ENCODE measurements around the gene ESRRB. TPM values are rescaled to one million over a fixed set of nuclear protein-coding genes. Genes with fewer than 3 reads are reported as not detected.

ESRRB gene
- total RNA-seq (2014; rRNA removed; shearing (Covaris generic)) = 0.04 TPM in 1 of 2 replicates, not detected in the other

DNA sequence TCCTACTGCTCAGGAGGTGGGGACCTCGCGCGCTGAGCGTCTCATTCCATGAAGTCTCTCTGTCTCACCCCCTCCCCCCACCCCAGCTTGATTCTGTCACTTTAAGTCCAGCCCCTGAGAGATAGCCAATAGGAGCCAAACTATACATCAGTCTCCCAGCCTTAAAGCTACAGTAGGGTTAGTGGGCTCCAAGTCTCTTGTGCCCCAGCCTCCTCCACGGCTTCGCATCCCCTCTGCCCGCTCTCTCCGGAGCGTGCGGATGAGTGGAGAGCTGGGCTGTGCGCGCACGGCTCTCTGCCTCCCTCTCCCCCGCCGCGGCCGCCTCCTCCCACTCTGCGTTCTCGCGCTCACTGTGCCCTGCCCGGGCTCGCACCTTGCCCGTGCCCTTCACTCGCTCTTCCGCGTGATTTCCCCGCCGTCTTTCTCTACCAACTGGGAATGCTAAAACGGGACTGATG, at the start of gene ESRRB:
Gene ESRRB (plus strand): TSS at position 191 of the 458 bp plus-strand sequence. CDS start 265 bp downstream, at position 456.
- no peak for DNase-seq (ENCODE audit: low spot score)

DNA sequence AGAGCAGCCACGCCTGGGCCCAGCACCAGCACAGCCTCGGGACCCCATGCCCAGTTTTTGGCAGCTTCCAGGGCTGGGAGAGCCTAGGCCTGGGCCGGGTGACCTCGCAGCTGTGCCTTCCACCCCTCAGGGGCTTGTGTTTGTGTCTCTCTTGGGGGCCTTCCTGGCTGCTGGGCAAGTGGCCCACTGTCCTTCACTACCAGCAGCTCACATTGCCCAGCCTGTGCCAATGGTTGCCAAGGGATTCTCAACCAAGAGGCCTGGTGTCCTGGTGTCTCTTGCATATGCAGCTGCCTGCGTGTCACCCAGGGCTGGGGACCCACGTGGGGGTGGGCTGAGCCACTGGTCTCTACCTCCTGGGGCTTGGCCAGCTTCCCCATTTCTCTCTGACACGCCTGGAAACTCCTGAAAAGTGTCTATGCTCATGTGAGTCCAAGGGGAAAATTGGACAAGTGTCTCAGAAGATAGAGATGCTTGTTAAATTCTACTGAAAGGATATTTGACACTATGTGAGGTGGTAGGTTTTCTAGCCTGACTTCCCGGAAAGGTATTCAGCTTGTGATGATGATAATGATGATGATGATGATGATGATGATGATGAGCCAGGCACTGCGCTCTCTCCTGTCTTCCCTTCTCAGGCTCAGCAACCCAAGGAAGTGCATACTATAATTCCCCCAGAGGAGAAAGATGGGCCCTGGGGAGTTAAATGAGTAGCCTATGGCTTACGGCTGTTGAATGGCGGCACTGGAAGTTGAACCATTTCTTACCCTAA, 48.8 kb upstream of the ESRRB start:
- no peak for DNase-seq (ENCODE audit: low spot score)

DNA sequence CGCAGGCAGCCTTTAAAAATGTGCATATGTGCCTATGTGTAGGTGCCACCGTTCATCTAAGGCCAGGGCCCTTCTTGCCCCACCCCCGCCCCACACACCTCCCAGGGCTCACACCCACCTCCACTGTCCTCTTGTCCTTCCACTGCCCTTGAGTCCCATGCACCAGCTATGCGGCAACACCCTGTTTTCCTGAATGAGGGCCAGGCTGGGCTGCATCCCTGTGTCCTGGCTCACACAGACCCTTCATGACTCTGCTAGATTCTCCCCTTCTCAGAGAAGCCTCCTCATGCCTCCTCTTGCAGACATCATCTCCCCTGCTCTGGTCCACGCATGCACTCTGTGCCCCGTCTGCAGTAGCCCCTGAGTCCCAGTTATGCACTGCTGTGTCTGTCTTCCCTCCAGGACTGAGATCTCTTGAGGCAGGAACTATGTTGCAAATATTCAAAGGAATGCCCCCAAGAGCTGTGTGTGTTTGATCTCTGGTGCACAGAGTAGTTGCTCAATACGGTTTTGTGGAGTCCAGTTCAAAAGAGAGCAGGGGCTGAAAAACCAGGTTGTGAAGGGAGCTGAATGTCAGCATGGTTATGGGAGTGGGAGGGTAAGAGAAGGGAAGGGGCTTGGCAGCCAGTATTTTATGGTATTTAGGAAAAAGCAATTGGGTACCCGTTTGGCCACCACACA, 47.3 kb upstream of the ESRRB start:
- no peak for DNase-seq (ENCODE audit: low spot score)

DNA sequence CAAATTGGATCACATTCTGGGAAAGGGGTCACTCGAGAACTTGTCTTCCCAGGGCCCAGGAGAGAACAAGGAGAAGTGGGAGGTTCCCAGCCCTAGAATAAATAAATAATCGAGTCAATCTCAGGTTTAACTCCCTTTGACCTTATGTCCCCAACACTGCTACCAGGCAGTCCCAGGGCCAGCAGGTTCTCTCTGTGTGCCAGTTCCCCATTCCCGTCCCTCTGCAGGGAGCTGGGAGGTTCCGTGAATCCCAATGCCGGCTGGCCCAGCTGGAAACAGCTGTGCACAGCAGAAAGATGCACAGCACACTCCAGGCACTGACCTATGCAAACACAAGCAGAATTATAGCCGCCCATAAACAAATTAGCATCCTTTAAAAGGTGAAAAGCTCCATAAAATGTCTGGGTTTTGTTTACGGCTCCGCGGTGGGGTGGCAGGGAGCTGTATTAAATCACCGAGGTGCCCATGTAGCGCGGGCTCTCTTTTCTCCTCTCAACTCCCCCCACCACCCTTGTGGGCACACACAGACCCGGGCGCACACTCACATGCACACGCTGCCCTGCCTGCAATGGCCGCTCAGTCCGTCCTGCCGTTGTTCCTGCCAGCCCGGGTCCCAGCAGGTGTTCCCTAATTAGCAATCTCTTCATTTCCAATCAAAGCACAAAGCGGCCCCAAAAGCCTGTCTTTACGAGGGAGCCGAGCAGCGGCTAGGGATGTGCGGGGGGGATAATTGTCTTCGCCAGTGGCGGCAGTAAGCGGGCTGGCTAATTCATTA, 46.6 kb upstream of the ESRRB start:
- no peak for DNase-seq (ENCODE audit: low spot score)

DNA sequence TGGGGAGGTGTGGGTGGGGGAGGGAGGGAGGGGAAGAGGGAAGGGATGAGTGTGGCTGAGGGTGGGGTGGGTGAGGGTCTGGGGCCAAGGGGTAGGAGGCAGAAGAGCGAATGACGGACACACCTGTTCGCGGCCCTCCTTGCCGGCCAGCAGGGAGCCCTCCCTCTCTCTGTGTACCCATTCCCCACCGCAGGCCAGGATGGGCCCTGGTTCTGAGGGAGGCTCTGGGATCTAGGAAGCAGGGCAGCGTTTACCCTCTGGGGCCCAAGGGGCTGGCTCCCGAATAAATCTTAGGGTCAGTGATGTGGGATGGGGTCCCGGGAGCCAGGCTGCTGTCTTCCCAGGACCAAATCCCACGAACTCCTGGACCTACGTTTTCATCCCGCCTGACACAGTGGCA, 46.0 kb upstream of the ESRRB start:
- no peak for DNase-seq (ENCODE audit: low spot score)

DNA sequence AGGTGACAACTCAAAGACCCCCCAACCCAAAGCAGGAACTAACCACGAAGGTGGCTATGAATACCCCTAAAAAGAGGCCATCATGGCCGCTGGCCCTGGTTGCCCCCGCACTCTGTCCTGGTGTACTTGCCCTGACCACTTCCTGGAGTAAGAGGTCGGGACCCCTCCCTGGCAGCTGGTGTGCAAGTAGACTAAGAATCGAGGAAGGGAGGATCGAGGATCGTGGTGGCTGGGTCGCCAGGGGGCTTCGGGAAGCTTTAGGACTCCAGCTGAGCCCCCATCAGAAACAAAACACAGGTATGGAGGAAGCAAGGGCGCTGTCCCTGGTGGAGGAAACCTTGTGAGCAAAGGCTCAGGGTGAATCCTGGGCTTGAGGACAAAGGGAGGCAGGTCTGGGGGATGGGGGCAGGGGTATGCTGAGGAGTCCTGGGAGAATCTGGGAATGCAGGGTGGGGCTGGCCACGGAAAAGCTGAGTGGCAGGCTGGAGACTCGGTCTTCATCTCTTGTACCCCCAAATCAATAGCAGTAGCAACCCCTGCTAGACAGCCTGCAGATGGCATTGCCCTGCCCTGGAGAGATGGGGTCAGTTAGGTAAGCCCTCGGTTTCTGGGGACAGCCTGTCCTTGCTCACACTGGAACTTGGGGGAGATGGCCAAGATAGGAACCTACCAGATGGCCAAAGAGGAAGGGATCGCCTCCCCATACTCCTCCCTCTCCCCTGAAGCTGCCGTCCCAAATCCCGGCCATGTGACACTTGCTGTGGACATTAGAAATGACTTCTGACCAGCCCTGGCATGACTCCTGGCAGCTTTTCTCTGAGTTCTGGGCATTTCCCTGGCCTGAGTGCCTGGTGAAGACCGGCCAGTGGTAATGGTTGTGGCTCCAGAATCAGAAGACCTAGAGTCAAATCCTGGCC, 45.3 kb upstream of the ESRRB start:
- no peak for DNase-seq (ENCODE audit: low spot score)

DNA sequence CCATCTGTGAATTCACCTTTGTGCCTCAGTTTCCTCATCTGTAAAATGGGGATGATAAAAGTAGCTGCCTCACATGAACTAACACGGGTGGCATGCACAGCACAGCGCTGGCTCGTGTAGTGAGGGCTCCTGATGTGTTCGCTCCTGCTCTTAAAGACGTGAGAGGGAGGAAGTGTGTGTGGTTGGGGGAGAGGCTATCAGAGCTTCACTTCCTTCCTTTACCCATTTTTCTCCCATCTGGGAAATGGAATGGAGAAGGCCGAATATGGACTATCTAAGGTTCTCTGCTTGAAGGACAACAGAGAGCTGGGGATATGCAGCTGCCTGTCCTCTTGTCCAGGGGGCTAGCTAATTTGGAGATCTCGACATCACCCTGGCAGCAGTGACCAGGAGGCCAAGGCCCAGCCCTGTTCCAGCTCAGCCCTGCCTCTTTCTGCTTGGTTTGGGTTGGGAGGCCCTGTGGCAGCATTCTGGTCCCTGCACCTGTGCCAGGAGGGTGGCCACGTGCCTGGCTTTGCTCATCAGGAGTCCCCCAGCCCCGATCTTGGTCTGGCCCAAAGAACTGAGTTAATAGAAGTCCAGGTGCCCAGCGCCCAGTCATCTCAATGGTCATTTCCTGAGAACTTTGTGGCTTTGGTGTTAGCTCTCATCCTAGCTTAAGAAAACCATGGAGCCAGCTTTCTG, 44.5 kb upstream of the ESRRB start:
- no peak for DNase-seq (ENCODE audit: low spot score)

DNA sequence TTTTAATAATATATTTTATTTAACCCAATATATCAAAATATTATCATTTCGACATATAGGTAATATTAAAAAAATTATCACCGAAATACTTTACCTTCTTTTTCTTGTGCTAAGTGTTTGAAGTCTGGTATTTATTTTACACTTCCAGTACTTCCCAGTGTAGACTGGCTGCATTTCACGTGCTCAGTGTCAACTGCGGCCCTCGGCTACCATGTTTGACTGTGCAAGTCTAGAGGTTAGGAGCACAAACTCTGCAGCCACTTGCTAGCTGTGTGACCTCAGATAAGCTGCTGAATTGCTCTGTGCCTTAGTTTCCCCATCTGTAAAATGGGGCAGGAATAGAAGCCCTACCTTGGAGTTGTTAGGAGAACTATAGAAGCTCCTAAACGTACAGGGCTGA, 42.3 kb upstream of the ESRRB start:
- DNase-seq (ENCODE audit: low spot score) = no peak

DNA sequence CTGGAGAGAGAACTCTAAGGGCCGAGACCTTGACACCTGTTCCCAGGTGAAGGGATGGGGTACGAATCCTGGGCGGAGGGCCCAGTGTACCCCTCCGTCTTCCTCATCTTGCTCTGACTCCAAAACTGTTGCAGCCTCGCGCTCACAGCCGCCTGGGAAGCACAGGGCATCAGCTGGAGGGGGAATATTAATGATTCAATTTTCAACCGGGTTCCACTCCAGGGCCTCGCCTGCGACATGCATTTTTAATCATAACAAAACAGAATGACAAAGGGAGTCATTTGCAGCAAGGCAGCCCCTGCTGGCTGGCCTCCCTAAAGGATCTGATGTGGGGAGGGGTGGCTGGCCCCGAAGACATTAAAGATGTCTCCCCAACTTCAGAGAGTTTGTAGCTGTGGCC, 41.6 kb upstream of the ESRRB start:
- DNase-seq (ENCODE audit: low spot score) = no peak

DNA sequence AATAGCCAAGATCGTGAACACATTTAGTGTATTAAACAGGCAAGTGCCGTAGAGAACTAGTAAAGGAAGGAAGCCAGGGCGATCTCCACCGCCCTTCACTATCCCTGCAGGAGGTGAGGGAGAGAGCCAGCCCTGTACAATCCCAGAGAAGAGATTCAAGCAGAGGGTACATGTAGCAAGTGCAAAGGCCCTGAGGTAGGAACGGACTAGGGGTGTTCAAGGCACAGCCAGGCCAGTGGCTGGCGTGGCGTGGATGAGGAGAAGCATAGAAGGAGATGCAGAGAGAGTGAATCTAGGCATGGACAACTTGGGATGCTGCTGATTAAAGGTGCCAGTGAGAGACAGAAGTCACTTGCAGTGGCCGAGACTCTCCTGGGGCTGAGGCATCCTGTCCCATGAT, 39.1 kb upstream of the ESRRB start:
- no peak for DNase-seq (ENCODE audit: low spot score)

DNA sequence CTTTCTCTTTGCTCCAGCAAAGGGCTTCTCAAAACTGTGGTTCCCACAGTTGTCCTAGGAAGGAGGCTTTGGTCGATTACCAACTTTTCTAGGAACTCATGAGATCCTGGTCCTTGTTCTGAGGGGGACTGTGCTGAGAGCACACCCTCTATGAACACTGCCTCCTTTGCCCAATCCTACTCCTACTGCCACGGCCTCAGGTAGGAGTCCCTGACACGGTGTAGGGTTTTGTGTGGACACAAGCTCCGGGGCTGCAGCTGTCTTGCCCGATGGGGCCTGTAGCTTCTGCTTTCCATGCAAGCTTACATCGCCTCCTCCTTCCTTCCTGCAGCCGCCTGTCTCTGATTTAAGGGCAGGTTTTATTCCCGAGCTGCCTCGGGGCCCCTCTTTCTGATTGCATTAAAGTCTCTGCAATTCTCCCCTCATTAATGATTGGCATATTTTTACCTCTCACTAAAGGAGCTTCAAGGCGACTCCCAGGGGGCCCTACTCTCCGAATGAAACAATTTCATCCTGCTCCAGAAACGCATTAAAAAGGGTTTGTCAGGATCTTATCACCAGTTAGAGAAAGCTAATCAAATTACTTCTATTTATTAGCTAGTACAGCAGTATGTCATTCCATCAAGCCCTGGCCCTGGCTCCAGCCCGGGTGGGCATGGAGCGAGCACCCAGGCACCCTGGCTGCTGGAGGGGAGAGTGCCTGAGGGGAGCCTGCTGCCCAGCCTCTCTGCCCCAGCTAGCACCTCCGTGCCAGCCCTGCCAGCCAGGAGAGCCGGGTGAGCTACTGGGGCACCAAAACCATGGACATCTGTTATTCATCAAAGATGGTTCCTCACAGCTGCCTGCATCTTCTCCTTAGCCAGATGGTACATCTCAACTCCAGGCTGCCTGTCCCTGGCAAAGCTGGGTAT, 38.0 kb upstream of the ESRRB start:
- DNase-seq (ENCODE audit: low spot score) = no peak

DNA sequence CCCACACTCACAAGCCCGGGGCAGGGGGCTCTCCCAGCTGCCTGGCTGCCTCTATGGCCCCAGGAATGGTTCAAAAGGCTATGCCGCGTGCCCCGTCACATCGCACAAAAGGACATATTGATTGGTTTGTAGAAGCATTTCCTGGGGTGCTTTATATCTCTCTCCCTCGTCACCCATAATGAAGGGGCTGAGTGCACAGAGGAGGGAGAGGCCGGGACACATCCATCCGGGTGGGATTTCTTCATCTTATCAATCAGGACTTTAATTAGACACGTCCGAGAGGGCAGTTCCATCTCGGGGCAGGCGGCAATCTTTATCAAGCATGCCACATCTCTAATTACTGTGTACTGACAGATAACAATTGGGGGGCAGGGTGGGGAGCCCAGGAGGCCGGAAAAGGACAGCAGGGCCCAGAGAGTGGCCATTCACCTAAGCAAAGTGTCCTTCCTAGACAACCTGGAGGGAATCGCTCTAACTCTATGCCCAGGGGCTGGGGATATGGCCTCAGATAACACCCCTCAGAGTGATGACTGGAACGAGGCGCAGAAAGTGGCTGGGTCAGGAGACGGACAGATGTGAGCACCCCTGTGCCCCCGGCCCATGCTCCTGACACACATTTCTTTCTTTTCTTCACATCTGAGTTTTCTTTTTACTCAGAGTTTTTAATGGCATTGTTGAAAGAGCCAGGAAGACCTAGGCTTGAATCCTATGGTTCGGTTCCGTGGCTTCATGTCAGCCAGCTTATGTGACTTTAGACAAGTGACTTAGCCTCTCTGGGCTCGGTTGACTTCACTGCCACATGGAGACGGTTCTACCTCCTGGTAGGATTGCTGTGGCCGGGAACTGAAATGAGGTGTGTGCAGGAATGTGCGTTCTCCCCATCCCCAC, 36.0 kb upstream of the ESRRB start:
- no peak for DNase-seq (ENCODE audit: low spot score)

DNA sequence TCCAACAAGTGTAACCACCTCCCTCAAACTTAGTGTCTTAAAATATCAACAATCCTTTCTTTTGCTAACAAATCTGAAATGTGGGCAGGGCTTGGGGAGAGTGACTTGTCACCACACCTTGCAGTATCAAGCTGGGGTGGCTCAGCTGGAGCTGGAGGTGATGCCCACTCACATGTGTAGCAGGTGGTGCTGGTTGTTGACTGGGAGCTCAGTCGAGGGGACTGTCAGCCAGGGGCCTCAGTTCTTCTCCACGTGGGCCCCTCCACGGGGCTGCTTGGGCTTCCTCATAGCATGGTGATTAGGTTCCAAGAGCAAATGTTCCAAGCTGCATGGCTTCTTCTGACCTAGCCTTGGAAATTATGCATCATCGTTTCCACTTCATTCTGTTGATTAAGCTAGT, 32.6 kb upstream of the ESRRB start:
- no peak for DNase-seq (ENCODE audit: low spot score)

DNA sequence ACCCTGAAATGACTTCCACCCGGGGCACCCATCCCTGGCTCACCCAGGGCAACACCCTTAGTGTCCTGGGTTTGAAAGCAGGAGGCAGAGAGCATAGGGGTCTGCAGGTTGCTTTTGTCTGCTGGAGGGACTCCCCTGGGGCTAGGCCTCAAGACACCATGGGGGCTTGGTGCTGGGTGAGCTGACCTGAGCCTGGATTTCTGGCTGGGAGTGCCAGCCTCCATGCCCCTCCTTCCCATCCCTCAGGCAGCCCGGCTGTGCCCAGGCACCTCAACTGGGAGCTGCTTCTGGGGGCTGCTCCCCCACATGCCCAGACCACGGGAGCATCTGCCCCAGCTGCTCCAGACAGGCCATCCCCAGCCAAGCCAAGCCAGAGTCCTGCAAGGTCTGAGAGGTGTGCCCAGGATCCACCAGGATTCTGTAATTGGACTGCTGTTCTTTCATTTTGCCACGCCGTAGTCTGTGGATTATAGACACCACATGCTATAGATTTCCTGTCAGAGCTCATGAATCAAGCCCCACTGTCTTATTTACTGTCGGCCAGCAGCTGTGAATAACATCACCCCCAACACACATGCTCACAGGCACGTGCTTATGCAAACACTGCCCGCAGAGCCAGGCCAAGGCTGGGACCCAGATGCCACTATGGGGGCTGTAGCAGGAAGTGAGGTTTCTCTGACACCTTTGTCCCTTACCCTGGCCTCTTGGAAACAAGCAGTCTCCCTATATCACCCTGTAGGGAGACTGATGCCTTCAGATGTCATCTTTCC, 29.4 kb upstream of the ESRRB start:
- no peak for DNase-seq (ENCODE audit: low spot score)

DNA sequence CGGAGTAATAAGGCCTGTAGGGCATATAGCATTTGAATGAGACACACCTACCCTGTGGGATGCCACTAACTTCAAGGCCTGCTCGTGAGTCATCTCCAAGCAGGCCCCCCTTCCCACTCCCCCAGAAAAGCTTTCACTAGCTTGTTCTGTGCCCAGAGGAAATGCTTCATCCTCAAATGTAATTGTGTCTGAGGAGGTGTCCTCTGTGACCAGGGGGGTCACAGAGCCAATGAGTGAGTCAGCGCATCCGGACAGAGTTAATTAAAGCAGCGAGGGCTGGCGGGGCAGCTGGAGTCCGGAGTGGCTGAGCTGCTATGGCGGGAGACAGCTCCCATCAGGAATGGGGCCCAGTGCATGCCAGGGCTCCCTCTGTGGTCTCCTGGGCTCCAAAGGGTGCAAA, 27.0 kb upstream of the ESRRB start:
- DNase-seq (ENCODE audit: low spot score) = peak; percentile 78

DNA sequence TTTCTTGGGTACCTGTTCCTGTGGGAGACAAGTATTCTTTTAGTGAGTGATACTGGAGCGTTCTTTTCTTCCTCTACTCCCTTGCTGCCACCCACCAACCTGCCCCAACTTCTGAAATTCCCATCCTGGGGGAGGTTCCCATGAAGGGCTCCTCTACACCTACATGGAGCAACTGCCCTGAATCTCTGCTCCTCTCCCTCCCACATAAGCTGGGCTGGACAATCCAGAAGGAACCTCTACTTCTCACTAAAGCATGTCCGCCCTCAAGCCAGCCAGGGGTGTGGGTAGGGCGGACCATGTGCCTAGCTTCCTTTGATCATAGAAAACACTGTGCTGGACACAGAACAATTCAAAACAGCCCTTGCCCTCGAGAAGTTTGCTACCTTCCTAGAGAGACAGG, 25.9 kb upstream of the ESRRB start:
- no peak for DNase-seq (ENCODE audit: low spot score)

DNA sequence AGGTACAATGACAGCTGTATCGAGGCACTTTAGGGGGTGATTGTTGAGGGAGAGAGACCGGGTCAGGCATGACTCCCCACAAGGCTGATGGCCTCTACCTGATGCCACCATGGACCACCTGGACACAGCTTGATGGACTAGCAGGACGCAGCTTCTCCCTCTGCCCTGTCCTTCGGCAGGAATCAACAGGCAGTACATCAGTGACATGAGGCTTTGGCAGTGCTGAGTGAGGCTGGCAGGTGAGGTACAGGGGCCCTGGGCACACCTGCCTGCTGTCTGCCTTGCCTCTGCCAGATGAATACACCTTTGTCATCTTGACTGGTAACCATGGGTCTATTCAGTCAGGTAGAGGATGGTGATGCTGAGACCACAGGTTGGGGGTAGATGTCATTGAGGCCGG, 25.3 kb upstream of the ESRRB start:
- no peak for DNase-seq (ENCODE audit: low spot score)

DNA sequence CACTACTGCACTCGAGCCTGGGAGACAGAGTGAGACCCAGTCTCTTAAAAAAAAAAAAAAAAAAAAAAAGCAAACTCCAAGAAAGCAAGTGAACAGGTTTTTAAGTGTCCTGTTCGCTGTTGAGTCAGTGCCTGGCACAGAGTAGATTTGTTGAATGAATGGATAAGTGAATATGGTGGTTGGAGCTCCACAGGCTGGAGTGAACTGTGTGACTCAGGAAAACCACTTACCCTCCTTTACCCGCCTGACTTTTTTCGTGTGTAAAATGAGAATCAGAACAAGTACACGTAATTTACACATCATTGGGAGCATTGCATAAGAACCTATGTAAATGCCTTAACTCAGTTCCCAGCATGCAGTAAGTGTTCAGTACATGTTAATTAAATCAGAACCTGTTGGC, 24.0 kb upstream of the ESRRB start:
- DNase-seq (ENCODE audit: low spot score) = no peak
